HEK293 (cell line): ENCODE results near the gene IGDCC3.

Source experiments
- CTCF ChIA-PET: fragments of 350-600 bp; formaldehyde crosslinking; extraction: SDS; loops from one replicate; lab custom pipeline; 2021; ENCODE audit warnings: antibody characterized with exemption; lab: Yijun Ruan, JAX
- POLR2A ChIA-PET: fragments of 300-600 bp; formaldehyde crosslinking; extraction: SDS; loops from one replicate; lab custom pipeline; 2020; ENCODE audit warnings: antibody characterized with exemption, inconsistent platforms; lab: Yijun Ruan, JAX
- H3K27ac ChIP-seq: fragments of 200-500 bp; sonication (Bioruptor generic); 2 replicates; pipeline ENCODE4 v1.5.1; 2014; ENCODE audit warnings: low read depth, low read length, control low read depth, inconsistent platforms; ENCODE audit errors: extremely low read depth
- H3K36me3 ChIP-seq, 2 experiments: fragments of 200-500 bp in 1 of 2; sonication (Bioruptor generic) in 1 of 2; 1 replicate in 1 of 2; 2 replicates in 1 of 2; pipeline ENCODE4 v1.5.1; 2014 to 2017; ENCODE audit warnings: inconsistent platforms in 2 of 2, low read length in 2 of 2; ENCODE audit not compliant: control insufficient read depth in 2 of 2, insufficient read depth in 1 of 2
- H3K4me1 ChIP-seq: fragments of 200-500 bp; sonication (Bioruptor generic); 2 replicates; pipeline ENCODE4 v1.5.1; 2014; ENCODE audit warnings: mild to moderate bottlenecking, low read length, inconsistent platforms; ENCODE audit not compliant: control insufficient read depth, insufficient read depth
- H3K4me3 ChIP-seq: 2 replicates; pipeline ENCODE4 v1.5.1; 2011; ENCODE audit warnings: low read depth, mild to moderate bottlenecking, control low read depth, low read length, moderate library complexity
- H3K9me3 ChIP-seq: fragments of 200-500 bp; sonication (Bioruptor generic); 2 replicates; pipeline ENCODE4 v1.5.1; 2014; ENCODE audit warnings: low read depth, low read length, inconsistent platforms; ENCODE audit not compliant: control insufficient read depth, insufficient read depth
- CTCF ChIP-seq: fragments of 450-650 bp; formaldehyde crosslinking; IDR thresholded peaks from 2 replicates; pipeline ENCODE4 v1.5.1; 2016; ENCODE audit warnings: missing biosample characterization, missing genetic modification characterization
- INSM2 ChIP-seq: fragments of 450-650 bp; formaldehyde crosslinking; IDR thresholded peaks from 2 replicates; pipeline ENCODE4 v1.5.1; 2016; ENCODE audit warnings: missing biosample characterization, missing genetic modification characterization
- KLF10 ChIP-seq: fragments of 450-650 bp; IDR thresholded peaks from 2 replicates; pipeline ENCODE4 v1.5.1; 2018; ENCODE audit warnings: missing biosample characterization, mild to moderate bottlenecking, missing genetic modification characterization
- OVOL3 ChIP-seq: fragments of 450-650 bp; formaldehyde crosslinking; IDR thresholded peaks from 2 replicates; pipeline ENCODE4 v1.5.1; 2016; ENCODE audit warnings: missing biosample characterization, missing genetic modification characterization
- SCRT2 ChIP-seq: fragments of 450-650 bp; formaldehyde crosslinking; IDR thresholded peaks from 2 replicates; pipeline ENCODE4 v1.5.1; 2016; ENCODE audit warnings: missing biosample characterization, missing genetic modification characterization
- ZBTB10 ChIP-seq: fragments of 450-650 bp; formaldehyde crosslinking; IDR thresholded peaks from 2 replicates; pipeline ENCODE4 v1.5.1; 2016; ENCODE audit warnings: missing biosample characterization, missing genetic modification characterization
- ZBTB44 ChIP-seq: fragments of 450-650 bp; IDR thresholded peaks from 2 replicates; pipeline ENCODE4 v1.5.1; 2018; ENCODE audit warnings: missing biosample characterization, mild to moderate bottlenecking, missing genetic modification characterization
- ZNF121 ChIP-seq: fragments of 450-650 bp; formaldehyde crosslinking; IDR thresholded peaks from 2 replicates; pipeline ENCODE4 v1.5.1; 2016; ENCODE audit warnings: missing biosample characterization, missing genetic modification characterization
- ZNF2 ChIP-seq: fragments of 450-650 bp; formaldehyde crosslinking; IDR thresholded peaks from 2 replicates; pipeline ENCODE4 v1.5.1; 2016; ENCODE audit warnings: missing biosample characterization, missing genetic modification characterization
- ZNF266 ChIP-seq: fragments of 450-650 bp; formaldehyde crosslinking; IDR thresholded peaks from 2 replicates; pipeline ENCODE4 v1.5.1; 2016; ENCODE audit warnings: missing biosample characterization, missing genetic modification characterization, low read depth
- ZNF341 ChIP-seq: fragments of 450-650 bp; formaldehyde crosslinking; IDR thresholded peaks from 2 replicates; pipeline ENCODE4; 2016; ENCODE audit warnings: low read depth, missing biosample characterization, missing genetic modification characterization
- ZNF37A ChIP-seq: fragments of 450-650 bp; IDR thresholded peaks from 2 replicates; pipeline ENCODE4 v1.5.1; 2018; ENCODE audit warnings: missing biosample characterization, missing genetic modification characterization
- ZNF426 ChIP-seq: fragments of 450-650 bp; formaldehyde crosslinking; IDR thresholded peaks from 2 replicates; pipeline ENCODE4 v1.5.1; 2017; ENCODE audit warnings: missing biosample characterization, missing genetic modification characterization, mild to moderate bottlenecking, inconsistent platforms, moderate library complexity
- ZNF473 ChIP-seq: fragments of 450-650 bp; formaldehyde crosslinking; IDR thresholded peaks from 2 replicates; pipeline ENCODE4 v1.5.1; 2017; ENCODE audit warnings: missing biosample characterization, missing genetic modification characterization
- ZNF48 ChIP-seq: fragments of 450-650 bp; formaldehyde crosslinking; IDR thresholded peaks from 2 replicates; pipeline ENCODE4 v1.5.1; 2016; ENCODE audit warnings: missing biosample characterization, missing genetic modification characterization
- ZNF544 ChIP-seq: fragments of 450-650 bp; formaldehyde crosslinking; IDR thresholded peaks from 2 replicates; pipeline ENCODE4 v1.5.0; 2017; ENCODE audit warnings: missing biosample characterization, missing genetic modification characterization
- ZNF600 ChIP-seq: fragments of 450-650 bp; formaldehyde crosslinking; IDR thresholded peaks from 2 replicates; pipeline ENCODE4 v1.5.1; 2016; ENCODE audit warnings: missing biosample characterization, missing genetic modification characterization
- ZNF610 ChIP-seq: fragments of 450-650 bp; formaldehyde crosslinking; IDR thresholded peaks from 2 replicates; pipeline ENCODE4 v1.5.1; 2016; ENCODE audit warnings: missing biosample characterization, missing genetic modification characterization, borderline replicate concordance
- ZNF624 ChIP-seq: fragments of 450-650 bp; formaldehyde crosslinking; IDR thresholded peaks from 2 replicates; pipeline ENCODE4 v1.5.1; 2017; ENCODE audit warnings: missing biosample characterization, missing genetic modification characterization
- ZNF658 ChIP-seq: fragments of 450-650 bp; formaldehyde crosslinking; IDR thresholded peaks from 2 replicates; pipeline ENCODE4; 2016; ENCODE audit warnings: missing biosample characterization, missing genetic modification characterization
- ZNF664 ChIP-seq: fragments of 450-650 bp; formaldehyde crosslinking; IDR thresholded peaks from 2 replicates; pipeline ENCODE4 v1.5.1; 2016; ENCODE audit warnings: missing biosample characterization, missing genetic modification characterization
- ZNF677 ChIP-seq: fragments of 450-650 bp; IDR thresholded peaks from 2 replicates; pipeline ENCODE4 v1.5.0; 2018; ENCODE audit warnings: missing biosample characterization, mild to moderate bottlenecking, missing genetic modification characterization, moderate library complexity
- TF ChIP-seq, protein P1 (sequence below): fragments of 450-650 bp; formaldehyde crosslinking; IDR thresholded peaks from 2 replicates; pipeline ENCODE4 v1.5.1; 2016; ENCODE audit warnings: missing biosample characterization, missing genetic modification characterization
- TF ChIP-seq, protein P2 (sequence below): fragments of 450-650 bp; formaldehyde crosslinking; IDR thresholded peaks from 2 replicates; pipeline ENCODE4 v1.5.1; 2016; ENCODE audit warnings: missing biosample characterization, missing genetic modification characterization

The IGDCC3 gene

DNA sequence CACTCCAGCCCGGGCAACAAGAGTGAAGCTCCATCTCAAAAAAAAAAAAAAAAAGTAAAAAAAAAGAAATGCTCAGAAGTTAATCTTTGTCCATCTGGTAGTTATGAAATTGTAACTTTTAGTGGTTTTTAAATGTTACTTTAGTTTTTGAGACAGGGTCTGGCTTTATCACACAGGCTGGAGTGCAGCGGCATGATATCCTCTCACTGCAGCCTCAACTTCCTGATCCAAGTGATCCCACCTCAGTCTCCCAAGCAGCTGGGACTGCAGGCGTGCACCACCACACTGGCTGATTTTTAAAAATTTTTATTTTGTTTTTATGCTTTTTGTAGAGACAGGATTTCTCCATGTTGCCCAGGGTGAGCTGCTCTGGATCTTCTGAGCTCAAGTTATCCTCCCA, 72.0 kb downstream of the IGDCC3 start:
- ChIA-PET CTCF (interaction anchor here (0.8 to 1.7 kb wide), 4 partner anchors 8 to 29 kb away, joined by 4 to 8 read pairs (median 6); no protein-coding TSS in a partner anchor), POLR2A (interaction anchor here (0.6 to 2.9 kb wide), 12 partner anchors 8 to 484 kb away, joined by 3 to 73 read pairs (median 5); partner anchors contain the start of genes CLPX and PARP16)
- Histone ChIP-seq H3K9me3 (no peaks in the 10 kb centered on the region), H3K27ac (no peak overlapping the region), H3K36me3 (no peaks in the 10 kb centered on the region), H3K4me3 (no peak overlapping the region), H3K4me1 (peaks cover 8% of the 10 kb centered on the region; the same call in 1 of the 2 replicates)
- TF ChIP-seq ZNF341 (tag by site-specific recombination), result peak; percentile 34; the same call in 1 of the 2 replicates
- TF ChIP-seq INSM2 (tag by site-specific recombination), result no peak
- TF ChIP-seq ZNF600 (tag by site-specific recombination), result peak; percentile 24; the same call in 1 of the 2 replicates
- TF ChIP-seq ZNF664 (tag by site-specific recombination), result no peak

DNA sequence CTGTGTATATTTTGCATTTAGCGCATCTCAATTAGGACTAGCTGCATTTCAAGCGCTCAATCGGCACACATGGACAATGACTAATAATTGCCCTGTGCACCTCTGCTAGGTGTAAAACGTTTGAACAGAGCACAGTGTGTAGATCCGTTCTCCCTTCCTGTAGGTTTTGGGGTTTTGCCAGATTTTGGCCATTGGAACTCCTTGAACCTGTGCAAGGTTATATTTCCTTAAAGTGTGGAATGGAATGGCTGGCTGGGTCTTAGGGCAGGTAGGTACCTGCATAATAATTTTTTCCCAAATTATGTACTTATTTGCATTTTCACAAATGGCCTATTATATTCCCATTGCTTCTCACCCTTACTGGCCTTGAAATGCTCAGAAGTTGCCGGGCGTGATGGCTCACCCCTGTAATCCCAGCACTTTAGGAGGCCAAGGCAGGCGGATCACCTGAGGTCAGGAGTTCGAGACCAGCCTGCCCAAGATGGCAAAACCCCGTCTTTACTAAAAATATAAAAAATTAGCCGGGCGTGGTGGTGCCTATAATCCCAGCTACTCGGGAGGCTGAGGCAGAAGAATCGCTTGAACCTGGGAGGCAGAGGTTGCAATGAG, 72.5 kb downstream of the IGDCC3 start:
- H3K27ac ChIP-seq, result peak overlapping the region; percentile 47
- ChIA-PET CTCF (interaction anchor here (0.6 to 1.7 kb wide), 9 partner anchors 13 to 445 kb away, joined by 3 to 8 read pairs (median 5); partner anchors contain the start of gene PARP16), POLR2A (interaction anchor here (0.6 to 2.9 kb wide), 39 partner anchors 8 to 564 kb away, joined by 3 to 73 read pairs (median 5); partner anchors contain the start of genes CLPX, DENND4A, HACD3 and IGDCC3)
- no peaks in the 10 kb centered on the region for H3K9me3 ChIP-seq
- peaks cover 8% of the 10 kb centered on the region; the same call in 1 of the 2 replicates for H3K4me1 ChIP-seq
- peak overlapping the region; percentile 20 for H3K4me3 ChIP-seq
- H3K36me3 ChIP-seq, result no peaks in the 10 kb centered on the region
- TF ChIP-seq ZNF426 (no peak), ZNF610 (tag by site-specific recombination) (no peak), ZNF473 (tag by site-specific recombination) (no peak), ZNF266 (tag by site-specific recombination) (no peak), ZNF677 (tag by site-specific recombination) (0 out of 2 replicates have a peak, but pooled peaks have one; percentile 18), ZNF121 (tag by site-specific recombination) (peak; percentile 86), SCRT2 (tag by site-specific recombination) (peak; percentile 8; the same call in 1 of the 2 replicates), ZNF37A (tag by site-specific recombination) (no peak), ZNF658 (tag by site-specific recombination) (no peak), OVOL3 (no peak), ZBTB10 (tag by site-specific recombination) (peak; percentile 43; the same call in 1 of the 2 replicates), ZNF624 (tag by site-specific recombination) (no peak), ZBTB44 (tag by site-specific recombination) (0 out of 2 replicates have a peak, but pooled peaks have one; percentile 2), CTCF (tag by site-specific recombination) (0 out of 2 replicates have a peak, but pooled peaks have one; percentile 12), KLF10 (tag by site-specific recombination) (no peak), ZNF48 (tag by site-specific recombination) (no peak), ZNF2 (tag by site-specific recombination) (no peak), ZNF544 (tag by site-specific recombination) (no peak)
- TF ChIP-seq, protein P1, sequence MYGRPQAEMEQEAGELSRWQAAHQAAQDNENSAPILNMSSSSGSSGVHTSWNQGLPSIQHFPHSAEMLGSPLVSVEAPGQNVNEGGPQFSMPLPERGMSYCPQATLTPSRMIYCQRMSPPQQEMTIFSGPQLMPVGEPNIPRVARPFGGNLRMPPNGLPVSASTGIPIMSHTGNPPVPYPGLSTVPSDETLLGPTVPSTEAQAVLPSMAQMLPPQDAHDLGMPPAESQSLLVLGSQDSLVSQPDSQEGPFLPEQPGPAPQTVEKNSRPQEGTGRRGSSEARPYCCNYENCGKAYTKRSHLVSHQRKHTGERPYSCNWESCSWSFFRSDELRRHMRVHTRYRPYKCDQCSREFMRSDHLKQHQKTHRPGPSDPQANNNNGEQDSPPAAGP (tag by site-specific recombination), result 0 out of 2 replicates have a peak, but pooled peaks have one; percentile 9
- TF ChIP-seq, protein P2, sequence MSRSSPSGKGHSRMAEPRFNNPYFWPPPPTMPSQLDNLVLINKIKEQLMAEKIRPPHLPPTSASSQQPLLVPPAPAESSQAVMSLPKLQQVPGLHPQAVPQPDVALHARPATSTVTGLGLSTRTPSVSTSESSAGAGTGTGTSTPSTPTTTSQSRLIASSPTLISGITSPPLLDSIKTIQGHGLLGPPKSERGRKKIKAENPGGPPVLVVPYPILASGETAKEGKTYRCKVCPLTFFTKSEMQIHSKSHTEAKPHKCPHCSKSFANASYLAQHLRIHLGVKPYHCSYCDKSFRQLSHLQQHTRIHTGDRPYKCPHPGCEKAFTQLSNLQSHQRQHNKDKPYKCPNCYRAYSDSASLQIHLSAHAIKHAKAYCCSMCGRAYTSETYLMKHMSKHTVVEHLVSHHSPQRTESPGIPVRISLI (tag by site-specific recombination), result no peak
